ENCODE measurements around the gene FOXJ2. TPM values are rescaled to one million over a fixed set of nuclear protein-coding genes. Genes with fewer than 3 reads are reported as not detected.

The FOXJ2 gene
- total RNA-seq, 1 donor from 2014 or later, result 14.8 TPM

DNA sequence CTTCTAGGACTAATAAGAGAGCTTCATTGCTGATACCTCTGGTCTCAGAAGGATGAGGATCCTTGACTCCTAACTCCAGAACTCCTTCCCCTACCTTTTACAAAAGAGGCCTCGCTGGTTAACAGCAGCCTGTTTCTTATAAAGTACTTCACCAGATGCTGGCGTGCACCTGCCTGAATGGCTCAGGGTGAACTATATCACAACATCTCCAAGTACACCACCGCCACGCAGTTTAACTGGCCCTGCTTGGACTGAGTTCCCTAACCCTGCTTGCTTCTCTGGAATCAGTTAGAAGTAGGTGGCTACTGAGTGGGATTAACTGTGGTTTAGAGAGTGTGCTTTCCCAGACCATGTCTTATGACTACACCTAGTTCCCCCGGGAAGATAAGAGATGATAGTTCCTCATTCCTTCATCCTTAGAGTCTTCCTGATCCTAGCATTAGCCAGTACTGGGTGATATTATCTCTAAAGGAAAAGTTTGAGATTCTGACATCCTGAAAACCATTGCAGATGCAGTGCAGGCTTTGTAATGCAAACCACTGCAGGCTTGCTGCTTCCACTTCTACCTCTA is 3.0 kb downstream of the FOXJ2 start:
- no peak overlapping the region for H3K4me3 ChIP-seq (ENCODE audit: low read depth, low read length)

DNA sequence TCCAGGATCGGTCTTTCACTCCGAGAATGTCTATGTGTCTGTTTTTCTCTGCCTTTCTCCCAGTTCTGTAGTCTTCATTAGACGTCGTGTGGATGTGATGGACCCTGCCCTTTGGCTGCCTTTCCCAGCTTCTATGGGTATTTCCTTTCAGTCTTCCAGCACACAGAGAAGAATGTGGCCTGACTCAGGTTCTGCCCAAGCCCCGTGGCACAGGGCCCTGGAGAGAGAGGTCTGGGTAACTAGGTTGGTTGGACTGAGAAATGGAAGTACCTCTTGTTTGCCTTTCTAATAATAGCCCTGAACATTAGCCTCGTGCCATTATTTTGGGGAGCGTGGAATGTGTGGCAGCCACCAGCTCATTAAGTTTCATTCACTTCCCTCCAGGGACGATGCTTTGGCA is 3.8 kb downstream of the FOXJ2 start:
- Histone ChIP-seq H3K36me3 (ENCODE audit: control insufficient read depth, insufficient read depth, low read length) (no peaks in the 10 kb centered on the region), H3K4me3 (ENCODE audit: low read depth, low read length) (no peak overlapping the region), H3K27me3 (ENCODE audit: control insufficient read depth, insufficient read depth, low read length) (no peaks in the 10 kb centered on the region)
- no peak for DNase-seq (ENCODE audit: low read depth)
- TF ChIP-seq, protein P1, sequence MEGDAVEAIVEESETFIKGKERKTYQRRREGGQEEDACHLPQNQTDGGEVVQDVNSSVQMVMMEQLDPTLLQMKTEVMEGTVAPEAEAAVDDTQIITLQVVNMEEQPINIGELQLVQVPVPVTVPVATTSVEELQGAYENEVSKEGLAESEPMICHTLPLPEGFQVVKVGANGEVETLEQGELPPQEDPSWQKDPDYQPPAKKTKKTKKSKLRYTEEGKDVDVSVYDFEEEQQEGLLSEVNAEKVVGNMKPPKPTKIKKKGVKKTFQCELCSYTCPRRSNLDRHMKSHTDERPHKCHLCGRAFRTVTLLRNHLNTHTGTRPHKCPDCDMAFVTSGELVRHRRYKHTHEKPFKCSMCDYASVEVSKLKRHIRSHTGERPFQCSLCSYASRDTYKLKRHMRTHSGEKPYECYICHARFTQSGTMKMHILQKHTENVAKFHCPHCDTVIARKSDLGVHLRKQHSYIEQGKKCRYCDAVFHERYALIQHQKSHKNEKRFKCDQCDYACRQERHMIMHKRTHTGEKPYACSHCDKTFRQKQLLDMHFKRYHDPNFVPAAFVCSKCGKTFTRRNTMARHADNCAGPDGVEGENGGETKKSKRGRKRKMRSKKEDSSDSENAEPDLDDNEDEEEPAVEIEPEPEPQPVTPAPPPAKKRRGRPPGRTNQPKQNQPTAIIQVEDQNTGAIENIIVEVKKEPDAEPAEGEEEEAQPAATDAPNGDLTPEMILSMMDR (IDR thresholded peaks at IDR 0.05; ENCODE audit: insufficient read depth, low read length, poor library complexity, severe bottlenecking), result no peak

More for the DNA sequence above, 3.0 kb downstream of the FOXJ2 start:
- Histone ChIP-seq H3K36me3 (ENCODE audit: control insufficient read depth, insufficient read depth, low read length) (no peaks in the 10 kb centered on the region), H3K27me3 (ENCODE audit: control insufficient read depth, insufficient read depth, low read length) (no peaks in the 10 kb centered on the region)
- TF ChIP-seq, protein P1 (IDR thresholded peaks at IDR 0.05; ENCODE audit: insufficient read depth, low read length, poor library complexity, severe bottlenecking), result no peak
- DNase-seq (ENCODE audit: low read depth), result no peak

DNA sequence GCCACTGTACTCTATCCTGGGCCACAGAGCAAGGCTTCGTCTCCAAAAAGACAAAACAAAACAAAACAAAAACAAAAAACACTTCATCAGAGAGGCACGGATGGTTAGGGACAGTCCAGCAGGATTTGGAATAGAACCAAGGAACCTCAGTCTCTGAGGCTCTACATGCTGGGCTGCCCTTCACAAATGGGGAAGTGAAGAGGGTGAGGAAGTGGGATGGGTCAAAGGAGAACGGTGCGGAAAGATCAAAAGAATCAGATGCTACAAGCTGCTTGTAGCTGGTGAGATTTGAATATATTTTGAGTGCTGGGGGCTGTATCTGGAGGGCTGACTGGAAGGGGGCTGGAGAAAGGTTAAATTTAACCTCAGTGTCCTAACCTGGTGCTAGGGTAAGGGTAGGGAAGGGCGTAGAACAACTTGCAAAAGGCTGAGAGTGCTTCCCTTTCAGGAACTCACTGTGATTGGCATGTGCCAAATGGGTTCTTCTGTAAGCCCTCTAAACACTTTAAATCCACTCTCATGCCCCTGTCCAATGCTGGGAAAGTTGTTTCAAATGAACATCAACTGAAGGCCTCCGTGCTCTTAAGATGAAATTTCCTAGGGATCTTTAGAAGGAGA is 4.6 kb downstream of the FOXJ2 start:
- TF ChIP-seq, protein P1 (IDR thresholded peaks at IDR 0.05; ENCODE audit: insufficient read depth, low read length, poor library complexity, severe bottlenecking), result no peak
- no peak for DNase-seq (ENCODE audit: low read depth)
- H3K27me3 ChIP-seq (ENCODE audit: control insufficient read depth, insufficient read depth, low read length), result no peaks in the 10 kb centered on the region
- no peaks in the 10 kb centered on the region for H3K36me3 ChIP-seq (ENCODE audit: control insufficient read depth, insufficient read depth, low read length)
- H3K4me3 ChIP-seq (ENCODE audit: low read depth, low read length), result no peak overlapping the region

DNA sequence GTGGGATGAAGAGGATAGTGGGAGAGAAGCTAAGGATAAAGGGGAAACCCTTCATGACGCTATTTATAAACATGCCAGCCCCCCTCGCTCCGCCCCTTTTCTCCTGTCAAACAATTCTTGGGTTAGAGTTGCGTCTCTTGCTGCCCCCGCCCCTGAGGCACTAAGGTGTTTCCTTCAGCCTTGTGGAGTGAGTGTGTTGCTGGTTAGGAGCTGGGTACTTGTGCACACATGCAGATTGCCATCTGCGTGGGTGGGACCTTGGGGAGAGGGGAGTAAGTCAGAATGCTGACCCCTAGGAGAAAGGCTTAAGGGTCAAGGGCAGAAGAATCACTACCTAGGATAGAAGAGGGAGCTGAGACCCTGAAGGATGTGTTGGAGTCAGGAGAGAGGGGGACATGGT is 5.4 kb downstream of the FOXJ2 start:
- H3K4me3 ChIP-seq (ENCODE audit: low read depth, low read length), result no peak overlapping the region
- TF ChIP-seq, protein P1 (IDR thresholded peaks at IDR 0.05; ENCODE audit: insufficient read depth, low read length, poor library complexity, severe bottlenecking), result no peak
- no peaks in the 10 kb centered on the region for H3K36me3 ChIP-seq (ENCODE audit: control insufficient read depth, insufficient read depth, low read length)
- H3K27me3 ChIP-seq (ENCODE audit: control insufficient read depth, insufficient read depth, low read length), result no peaks in the 10 kb centered on the region
- DNase-seq (ENCODE audit: low read depth), result no peak

DNA sequence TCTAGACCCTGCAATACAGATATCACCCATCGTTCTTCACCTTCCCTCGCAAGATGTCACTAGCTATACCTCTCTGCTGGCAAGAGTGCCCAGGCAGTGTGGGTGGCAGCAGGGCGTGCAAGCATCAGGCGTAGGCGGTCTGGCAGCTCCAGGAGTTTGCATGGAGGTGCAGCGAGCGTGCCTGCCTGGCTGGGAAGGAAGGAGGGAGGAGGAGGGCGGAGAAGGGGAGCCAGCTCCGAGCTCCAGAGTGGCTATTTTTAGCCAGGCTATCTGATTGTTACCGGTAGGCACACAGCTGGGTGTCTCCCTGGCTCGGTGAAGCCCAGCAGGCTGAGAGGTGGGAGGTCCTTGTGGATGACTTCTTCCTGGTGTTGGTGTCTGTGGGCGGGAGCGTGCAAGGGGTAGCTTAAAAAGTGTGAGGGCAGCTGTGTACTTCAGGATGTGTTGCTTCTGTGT is 6.2 kb downstream of the FOXJ2 start:
- Histone ChIP-seq H3K36me3 (ENCODE audit: control insufficient read depth, insufficient read depth, low read length) (peaks cover 1% of the 10 kb centered on the region), H3K4me3 (ENCODE audit: low read depth, low read length) (no peak overlapping the region), H3K27me3 (ENCODE audit: control insufficient read depth, insufficient read depth, low read length) (no peaks in the 10 kb centered on the region)
- TF ChIP-seq, protein P1 (IDR thresholded peaks at IDR 0.05; ENCODE audit: insufficient read depth, low read length, poor library complexity, severe bottlenecking), result no peak
- DNase-seq (ENCODE audit: low read depth), result peak; percentile 51

DNA sequence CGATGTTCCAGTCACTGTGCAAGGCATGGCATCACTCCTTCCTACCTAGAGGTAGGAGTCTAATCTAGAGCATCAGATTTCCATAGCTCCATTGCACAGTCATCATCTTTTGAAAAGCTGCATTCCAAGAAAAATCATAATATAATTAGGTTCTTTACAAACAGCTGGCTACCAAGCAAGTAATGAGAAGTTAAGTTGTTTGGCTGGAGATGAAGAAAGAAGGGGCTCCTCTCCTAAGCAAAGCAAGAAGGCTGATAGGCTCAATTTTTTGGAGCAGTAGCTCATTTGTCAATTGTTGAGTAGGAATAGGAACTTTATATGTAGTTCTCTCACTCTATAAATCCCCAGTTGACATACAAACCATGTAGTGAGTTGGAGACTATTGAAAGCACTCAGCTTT is 8.3 kb downstream of the FOXJ2 start:
- TF ChIP-seq, protein P1 (IDR thresholded peaks at IDR 0.05; ENCODE audit: insufficient read depth, low read length, poor library complexity, severe bottlenecking), result no peak
- Histone ChIP-seq H3K27me3 (ENCODE audit: control insufficient read depth, insufficient read depth, low read length) (no peaks in the 10 kb centered on the region), H3K4me3 (ENCODE audit: low read depth, low read length) (no peak overlapping the region), H3K36me3 (ENCODE audit: control insufficient read depth, insufficient read depth, low read length) (peaks cover 1% of the 10 kb centered on the region)
- DNase-seq (ENCODE audit: low read depth), result no peak
